ENCODE data around the gene PLCB4. TPM values are rescaled to one million over a fixed set of nuclear protein-coding genes. Genes with fewer than 3 reads are reported as not detected.

Gene PLCB4
- total RNA-seq, 1 donor from 2014 or later = not detected

GRCh38 chr20:9329355-9330101, 260.6 kb downstream of the PLCB4 start:
- Mint-ChIP-seq H3K9me3 (no peaks in the 10 kb centered on the region), H3K27me3 (ENCODE audit: low read depth) (no peaks in the 10 kb centered on the region), H3K4me1 (ENCODE audit: low read depth) (no peaks in the 10 kb centered on the region), H3K36me3 (ENCODE audit: low read depth) (no peaks in the 10 kb centered on the region), H3K27ac (no peak overlapping the region), H3K4me3 (ENCODE audit: low read depth) (no peak overlapping the region)
- no peak for DNase-seq (ENCODE audit: low spot score)
- intact Hi-C loops (cut with micrococcal nuclease) = no loop called here

DNA sequence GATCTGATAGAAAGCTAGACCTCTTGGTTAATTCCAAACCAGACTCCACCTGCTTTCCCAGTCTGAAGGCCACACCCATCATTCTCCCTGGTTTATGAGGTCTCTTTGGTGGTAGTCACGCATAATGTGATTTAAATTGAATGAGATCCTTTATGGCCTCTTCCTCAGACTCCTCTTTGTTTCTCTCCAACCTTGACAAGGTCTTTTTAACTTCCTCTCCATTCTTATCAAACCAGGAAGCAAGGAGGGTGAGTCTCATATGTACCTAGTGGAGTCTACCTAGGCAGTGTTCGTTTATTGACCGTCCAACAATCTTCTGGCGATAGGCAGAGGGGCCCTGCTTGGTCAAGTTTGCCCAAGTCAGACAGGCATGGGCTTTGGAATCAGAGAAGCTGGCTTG, 261.3 kb downstream of the PLCB4 start:
- H3K36me3 Mint-ChIP-seq (ENCODE audit: low read depth) = no peaks in the 10 kb centered on the region
- H3K27ac Mint-ChIP-seq = no peak overlapping the region
- H3K4me3 Mint-ChIP-seq (ENCODE audit: low read depth) = no peak overlapping the region
- no peaks in the 10 kb centered on the region for H3K4me1 Mint-ChIP-seq (ENCODE audit: low read depth)
- no peak for DNase-seq (ENCODE audit: low spot score)
- intact Hi-C loops (cut with micrococcal nuclease) = no loop called here
- H3K27me3 Mint-ChIP-seq (ENCODE audit: low read depth) = no peaks in the 10 kb centered on the region
- H3K9me3 Mint-ChIP-seq = no peaks in the 10 kb centered on the region

DNA sequence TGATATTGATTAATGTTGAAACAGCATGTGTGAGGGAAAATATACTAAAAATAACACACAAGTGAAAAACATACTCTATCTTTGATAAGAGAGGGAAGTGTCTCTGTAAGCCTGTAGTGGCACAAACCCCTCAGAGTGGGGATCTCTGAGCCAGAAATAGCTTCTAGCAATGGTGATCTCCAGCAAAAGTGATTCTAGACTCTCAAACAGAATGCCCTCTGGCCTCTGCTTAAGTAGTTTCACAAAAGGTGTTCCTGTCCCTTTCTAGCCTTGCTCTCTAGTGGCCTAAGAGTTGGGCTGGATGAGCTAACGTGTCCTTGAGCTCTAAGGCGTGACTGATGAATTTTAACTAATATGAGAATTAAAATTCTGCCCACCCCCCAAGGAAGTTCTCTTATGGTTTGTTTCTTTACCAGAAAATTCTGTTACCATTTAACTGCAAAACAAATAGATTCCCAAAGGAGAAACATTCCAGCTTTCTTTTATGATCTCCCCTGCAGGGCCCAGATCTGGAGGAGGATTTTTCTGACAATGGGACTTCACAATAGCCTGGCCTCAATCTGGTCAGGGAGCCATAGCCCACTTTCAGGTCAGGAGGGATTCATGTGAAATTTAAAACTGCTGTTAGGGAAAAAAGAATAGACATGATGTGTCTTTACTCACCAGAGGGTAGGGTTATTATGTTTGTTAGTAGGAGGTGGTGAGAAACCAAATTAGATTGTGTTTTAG, 263.0 kb downstream of the PLCB4 start:
- Mint-ChIP-seq H3K36me3 (ENCODE audit: low read depth) (no peaks in the 10 kb centered on the region), H3K9me3 (no peaks in the 10 kb centered on the region), H3K27ac (no peak overlapping the region), H3K4me1 (ENCODE audit: low read depth) (no peaks in the 10 kb centered on the region), H3K27me3 (ENCODE audit: low read depth) (no peaks in the 10 kb centered on the region), H3K4me3 (ENCODE audit: low read depth) (no peak overlapping the region)
- intact Hi-C loops (cut with micrococcal nuclease) = no loop called here
- DNase-seq (ENCODE audit: low spot score) = no peak

DNA sequence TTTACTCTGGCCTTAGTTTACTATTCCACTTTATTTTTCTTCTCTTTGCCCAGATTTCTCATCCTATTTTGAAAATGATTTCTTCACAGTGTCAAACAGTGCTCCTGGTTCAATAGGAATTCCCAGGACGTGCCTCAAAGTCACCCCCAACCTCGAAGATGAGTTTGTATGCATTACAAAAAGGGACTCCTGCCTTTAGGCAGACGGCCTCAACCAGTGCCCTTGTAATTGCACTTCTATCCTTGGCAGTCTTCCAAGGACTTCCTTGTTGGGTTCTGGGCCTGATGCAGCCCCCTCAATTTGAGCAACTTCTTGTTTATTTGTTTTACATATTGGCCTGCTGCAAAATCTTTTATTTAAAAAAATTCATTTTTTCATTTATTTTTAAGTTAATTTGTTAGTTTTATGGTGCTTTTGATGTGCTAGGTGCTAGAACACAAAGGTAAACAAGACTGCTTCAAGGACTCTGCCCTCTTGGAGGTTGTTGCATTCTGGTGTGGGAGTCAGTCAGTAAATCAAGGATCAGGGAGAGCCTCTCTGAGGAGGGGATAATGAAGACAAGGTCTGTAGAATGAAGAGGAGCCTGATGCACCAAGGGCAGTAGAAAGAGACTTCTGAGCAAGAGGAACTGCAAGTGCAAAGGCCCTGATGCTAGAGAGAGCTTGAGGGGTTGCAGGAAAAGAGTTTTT, 264.0 kb downstream of the PLCB4 start:
- Mint-ChIP-seq H3K27ac (no peak overlapping the region), H3K36me3 (ENCODE audit: low read depth) (no peaks in the 10 kb centered on the region), H3K27me3 (ENCODE audit: low read depth) (no peaks in the 10 kb centered on the region), H3K4me1 (ENCODE audit: low read depth) (no peaks in the 10 kb centered on the region), H3K4me3 (ENCODE audit: low read depth) (no peak overlapping the region), H3K9me3 (no peaks in the 10 kb centered on the region)
- intact Hi-C loops (cut with micrococcal nuclease) = no loop called here
- DNase-seq (ENCODE audit: low spot score) = no peak

GRCh38 chr20:9334866-9335265, 266.0 kb downstream of the PLCB4 start:
- no peak overlapping the region for H3K4me3 Mint-ChIP-seq (ENCODE audit: low read depth)
- no peak overlapping the region for H3K27ac Mint-ChIP-seq
- no peaks in the 10 kb centered on the region for H3K27me3 Mint-ChIP-seq (ENCODE audit: low read depth)
- no peaks in the 10 kb centered on the region for H3K4me1 Mint-ChIP-seq (ENCODE audit: low read depth)
- H3K9me3 Mint-ChIP-seq = no peaks in the 10 kb centered on the region
- no peak for DNase-seq (ENCODE audit: low spot score)
- intact Hi-C loops (cut with micrococcal nuclease) = no loop called here
- no peaks in the 10 kb centered on the region for H3K36me3 Mint-ChIP-seq (ENCODE audit: low read depth)

GRCh38 chr20:9338101-9338500, 269.2 kb downstream of the PLCB4 start:
- no peaks in the 10 kb centered on the region for H3K4me1 Mint-ChIP-seq (ENCODE audit: low read depth)
- H3K27ac Mint-ChIP-seq = no peak overlapping the region
- H3K4me3 Mint-ChIP-seq (ENCODE audit: low read depth) = no peak overlapping the region
- no peaks in the 10 kb centered on the region for H3K36me3 Mint-ChIP-seq (ENCODE audit: low read depth)
- intact Hi-C loops (cut with micrococcal nuclease) = no loop called here
- H3K27me3 Mint-ChIP-seq (ENCODE audit: low read depth) = no peaks in the 10 kb centered on the region
- H3K9me3 Mint-ChIP-seq = no peaks in the 10 kb centered on the region
- no peak for DNase-seq (ENCODE audit: low spot score)

- Mint-ChIP-seq H3K36me3 (ENCODE audit: low read depth) (no peaks in the 10 kb centered on the region), H3K9me3 (no peaks in the 10 kb centered on the region), H3K27me3 (ENCODE audit: low read depth) (no peaks in the 10 kb centered on the region), H3K4me3 (ENCODE audit: low read depth) (no peak overlapping the region), H3K27ac (no peak overlapping the region), H3K4me1 (ENCODE audit: low read depth) (no peaks in the 10 kb centered on the region)
- DNase-seq (ENCODE audit: low spot score) = no peak
- intact Hi-C loops (cut with micrococcal nuclease) = no loop called here
These were observed 270.8 kb downstream of the PLCB4 start for GRCh38 chr20:9339708-9340107.

GRCh38 chr20:9342651-9343050, 273.8 kb downstream of the PLCB4 start:
- no peak for DNase-seq (ENCODE audit: low spot score)
- Mint-ChIP-seq H3K9me3 (no peaks in the 10 kb centered on the region), H3K4me1 (ENCODE audit: low read depth) (no peaks in the 10 kb centered on the region), H3K4me3 (ENCODE audit: low read depth) (no peak overlapping the region), H3K27ac (no peak overlapping the region), H3K36me3 (ENCODE audit: low read depth) (no peaks in the 10 kb centered on the region), H3K27me3 (ENCODE audit: low read depth) (no peaks in the 10 kb centered on the region)
- intact Hi-C loops (cut with micrococcal nuclease) = no loop called here

DNA sequence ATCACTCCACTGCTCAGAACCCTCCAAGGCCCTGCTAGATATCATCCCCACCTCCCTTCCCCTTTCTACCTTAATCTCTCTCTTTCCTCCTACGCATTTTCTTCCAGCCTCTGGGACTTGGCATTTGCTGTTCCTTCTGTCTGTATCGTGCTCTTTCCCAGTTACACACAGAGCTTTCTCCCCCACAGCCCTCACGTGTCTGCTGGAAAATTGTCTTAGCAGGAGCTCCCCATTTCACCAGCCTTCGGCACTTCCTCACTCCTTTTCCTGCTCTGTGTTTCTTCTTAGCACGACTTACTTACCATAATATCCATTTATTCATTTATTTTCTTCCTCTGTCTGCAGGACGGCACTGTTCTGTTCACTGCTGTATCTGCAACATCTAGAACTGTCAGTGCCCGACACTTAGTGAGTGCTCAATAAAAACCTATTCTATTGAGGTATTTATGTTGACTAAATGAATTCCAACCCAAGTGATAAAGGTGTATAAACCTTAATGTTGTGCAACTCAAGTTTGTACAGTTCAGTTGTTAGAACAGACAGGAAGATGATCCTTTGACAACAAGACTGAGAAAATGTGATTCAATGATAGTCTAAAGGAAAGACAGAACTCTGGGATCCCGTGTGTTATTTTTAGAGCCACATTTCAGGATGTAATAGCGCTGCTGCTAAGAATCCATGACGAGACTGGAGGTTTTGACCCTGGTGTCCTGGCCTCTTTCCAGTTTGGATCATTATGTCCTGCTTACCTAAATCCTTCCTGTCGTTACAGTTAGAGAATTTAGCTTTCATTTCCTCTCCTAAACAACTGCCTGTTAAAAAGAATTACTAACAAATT, 275.4 kb downstream of the PLCB4 start:
- no peaks in the 10 kb centered on the region for H3K9me3 Mint-ChIP-seq
- DNase-seq (ENCODE audit: low spot score) = no peak
- intact Hi-C loops (cut with micrococcal nuclease) = no loop called here
- H3K27me3 Mint-ChIP-seq (ENCODE audit: low read depth) = no peaks in the 10 kb centered on the region
- H3K4me3 Mint-ChIP-seq (ENCODE audit: low read depth) = no peak overlapping the region
- H3K27ac Mint-ChIP-seq = no peak overlapping the region
- H3K4me1 Mint-ChIP-seq (ENCODE audit: low read depth) = no peaks in the 10 kb centered on the region
- no peaks in the 10 kb centered on the region for H3K36me3 Mint-ChIP-seq (ENCODE audit: low read depth)

DNA sequence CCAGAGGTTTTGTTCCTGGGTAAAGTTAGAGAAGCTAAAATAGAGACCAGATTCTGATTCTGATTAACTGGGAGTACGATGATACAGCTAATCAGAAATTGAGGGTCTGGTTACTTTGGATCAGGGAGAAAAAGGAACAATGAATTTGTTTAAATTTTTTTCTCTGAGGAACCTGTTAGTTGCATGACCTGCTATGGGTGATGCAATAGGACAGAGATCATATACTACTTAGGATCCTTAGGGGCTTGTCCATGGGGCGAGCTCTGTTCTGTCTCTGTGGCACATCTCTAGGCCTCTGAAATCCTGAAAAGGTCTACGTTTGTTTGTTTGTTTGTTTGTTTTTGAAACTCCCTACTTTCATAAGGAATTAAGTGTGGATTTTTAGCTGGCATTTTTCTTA, 279.4 kb downstream of the PLCB4 start:
- no peaks in the 10 kb centered on the region for H3K4me1 Mint-ChIP-seq (ENCODE audit: low read depth)
- no peaks in the 10 kb centered on the region for H3K27me3 Mint-ChIP-seq (ENCODE audit: low read depth)
- intact Hi-C loops (cut with micrococcal nuclease) = no loop called here

GRCh38 chr20:9348747-9349146, 279.9 kb downstream of the PLCB4 start:
- no peaks in the 10 kb centered on the region for H3K36me3 Mint-ChIP-seq (ENCODE audit: low read depth)
- no peak overlapping the region for H3K27ac Mint-ChIP-seq
- no peak overlapping the region for H3K4me3 Mint-ChIP-seq (ENCODE audit: low read depth)
- no peaks in the 10 kb centered on the region for H3K27me3 Mint-ChIP-seq (ENCODE audit: low read depth)
- intact Hi-C loops (cut with micrococcal nuclease) = no loop called here
- no peaks in the 10 kb centered on the region for H3K4me1 Mint-ChIP-seq (ENCODE audit: low read depth)
- no peak for DNase-seq (ENCODE audit: low spot score)
- no peaks in the 10 kb centered on the region for H3K9me3 Mint-ChIP-seq

More for the DNA sequence above, 279.4 kb downstream of the PLCB4 start:
- no peaks in the 10 kb centered on the region for H3K9me3 Mint-ChIP-seq
- DNase-seq (ENCODE audit: low spot score) = no peak
- no peak overlapping the region for H3K27ac Mint-ChIP-seq
- H3K4me3 Mint-ChIP-seq (ENCODE audit: low read depth) = no peak overlapping the region
- no peaks in the 10 kb centered on the region for H3K36me3 Mint-ChIP-seq (ENCODE audit: low read depth)

GRCh38 chr20:9349249-9349648, 280.4 kb downstream of the PLCB4 start:
- Mint-ChIP-seq H3K4me1 (ENCODE audit: low read depth) (no peaks in the 10 kb centered on the region), H3K27me3 (ENCODE audit: low read depth) (no peaks in the 10 kb centered on the region), H3K4me3 (ENCODE audit: low read depth) (no peak overlapping the region), H3K9me3 (no peaks in the 10 kb centered on the region), H3K36me3 (ENCODE audit: low read depth) (no peaks in the 10 kb centered on the region), H3K27ac (no peak overlapping the region)
- no peak for DNase-seq (ENCODE audit: low spot score)
- intact Hi-C loops (cut with micrococcal nuclease) = no loop called here

Data from activated T-helper 2 cell treated with anti-CD3 and anti-CD28 coated beads, Interferon-gamma antibody, Interleukin-2, Interleukin-4, amounts not matched to agents 10 μg/mL and 5 μg/mL and 100 μg/mL, durations not matched to agents 14 hours and 24 hours and 36 hours (primary cell).